ENCODE measurements around the gene SNX14. TPM values are rescaled to one million over a fixed set of nuclear protein-coding genes. Genes with fewer than 3 reads are reported as not detected.
A peak's percentile ranks its signal among the peaks of the same experiment; 100 is the strongest.

SNX14 gene
- total and polyA plus RNA-seq, 2 donors (not counting 3 experiments of a cell fraction or from before 2014, with no cell fraction given), result 41.3 to 74.3 TPM

DNA sequence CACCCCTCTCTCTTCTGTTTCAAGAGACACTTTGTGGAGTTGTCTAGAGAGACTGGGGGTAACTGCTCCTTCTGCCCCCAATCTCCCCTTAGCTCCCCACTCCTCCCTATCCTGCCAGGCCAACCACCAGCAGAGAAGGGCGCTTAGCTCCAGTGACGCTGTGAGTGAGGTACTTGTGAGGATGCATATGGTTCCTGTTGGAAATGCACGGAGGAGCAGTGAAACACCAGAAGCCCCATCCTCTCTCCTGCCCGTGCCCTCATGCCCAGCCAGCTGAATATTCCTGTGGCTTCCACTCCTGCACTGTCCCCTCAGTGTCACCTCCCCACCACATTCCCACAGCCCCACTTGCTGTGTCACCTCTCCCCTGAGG lies 131.9 kb downstream of the SNX14 start:
- peak overlapping the region; percentile 100 for H3K27ac ChIP-seq (ENCODE audit: insufficient read depth, low read depth, low read length)

More for the DNA sequence above, 131.9 kb downstream of the SNX14 start:
- Histone ChIP-seq H3K27me3 (ENCODE audit: control insufficient read depth in 2 of 2, insufficient read depth in 2 of 2, low read length in 2 of 2) (no peaks in the 10 kb centered on the region), H3K9me3 (replicated peaks; ENCODE audit: control insufficient read depth, insufficient read depth, low read length) (no peaks in the 10 kb centered on the region), H3K4me2 (ENCODE audit: insufficient read depth, low read length) (peak overlapping the region; percentile 76), H3K4me1 (ENCODE audit: control insufficient read depth, extremely low read depth, insufficient read depth, low read length) (peaks cover 90% of the 10 kb centered on the region), H3K9ac (replicated peaks; ENCODE audit: extremely low read depth, insufficient read depth, low read length) (peak overlapping the region; percentile 67), H3K4me3 (replicated peaks in 1 of 3; ENCODE audit: insufficient read depth in 1 of 3, low read depth in 1 of 3, low read length in 3 of 3) (no peak overlapping the region), H4K20me1 (replicated peaks; ENCODE audit: control insufficient read depth, extremely low read depth, insufficient read depth, low read length) (no peaks in the 10 kb centered on the region), H3K36me3 (ENCODE audit: control insufficient read depth in 2 of 2, extremely low read depth in 1 of 2, insufficient read depth in 2 of 2, low read length in 2 of 2) (no peaks in the 10 kb centered on the region), H3K79me2 (ENCODE audit: control insufficient read depth, insufficient read depth, low read length) (peaks cover 21% of the 10 kb centered on the region), H2AFZ (ENCODE audit: low read depth, low read length) (no peak overlapping the region), H3K9me1 (replicated peaks; ENCODE audit: control insufficient read depth, extremely low read depth, insufficient read depth, low read length) (no peaks in the 10 kb centered on the region)
- dilution Hi-C loops (cut with MboI; ENCODE audit: extremely low pct_ligation_motif_present, low sequenced_read_pairs) (loop anchor here (25.0 kb wide), 1 partner anchor 99 kb away; no protein-coding TSS in a partner anchor), intact Hi-C loops (cut with micrococcal nuclease) (loop anchor here (2.0 to 10.0 kb wide), 4 partner anchors 107 to 817 kb away; partner anchors contain the start of gene TBX18)
- TF ChIP-seq, protein P1, sequence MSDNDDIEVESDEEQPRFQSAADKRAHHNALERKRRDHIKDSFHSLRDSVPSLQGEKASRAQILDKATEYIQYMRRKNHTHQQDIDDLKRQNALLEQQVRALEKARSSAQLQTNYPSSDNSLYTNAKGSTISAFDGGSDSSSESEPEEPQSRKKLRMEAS (IDR thresholded peaks at IDR 0.05; ENCODE audit: insufficient read depth, insufficient read length), result no peak
- TF ChIP-seq MYC (IDR thresholded peaks at IDR 0.05; ENCODE audit: low read depth, low read length) (no peak), GATA2 (IDR thresholded peaks at IDR 0.05; ENCODE audit: insufficient read depth, insufficient read length, low read depth, low read length) (no peak), JUN (IDR thresholded peaks at IDR 0.05; ENCODE audit: borderline replicate concordance, insufficient read depth, insufficient read length, low read depth) (no peak), POLR2A (IDR thresholded peaks at IDR 0.05; ENCODE audit: low read depth, low read length) (no peak), FOS (IDR thresholded peaks at IDR 0.05; ENCODE audit: borderline replicate concordance, insufficient read depth, low read length) (no peak), EZH2 (IDR thresholded peaks at IDR 0.05; ENCODE audit: borderline replicate concordance, low read depth, low read length, severe bottlenecking) (no peak), POLR2AphosphoS5 (IDR thresholded peaks at IDR 0.05; ENCODE audit: insufficient read depth, low read depth, low read length) (no peak)
- TF ChIP-seq, protein P2, sequence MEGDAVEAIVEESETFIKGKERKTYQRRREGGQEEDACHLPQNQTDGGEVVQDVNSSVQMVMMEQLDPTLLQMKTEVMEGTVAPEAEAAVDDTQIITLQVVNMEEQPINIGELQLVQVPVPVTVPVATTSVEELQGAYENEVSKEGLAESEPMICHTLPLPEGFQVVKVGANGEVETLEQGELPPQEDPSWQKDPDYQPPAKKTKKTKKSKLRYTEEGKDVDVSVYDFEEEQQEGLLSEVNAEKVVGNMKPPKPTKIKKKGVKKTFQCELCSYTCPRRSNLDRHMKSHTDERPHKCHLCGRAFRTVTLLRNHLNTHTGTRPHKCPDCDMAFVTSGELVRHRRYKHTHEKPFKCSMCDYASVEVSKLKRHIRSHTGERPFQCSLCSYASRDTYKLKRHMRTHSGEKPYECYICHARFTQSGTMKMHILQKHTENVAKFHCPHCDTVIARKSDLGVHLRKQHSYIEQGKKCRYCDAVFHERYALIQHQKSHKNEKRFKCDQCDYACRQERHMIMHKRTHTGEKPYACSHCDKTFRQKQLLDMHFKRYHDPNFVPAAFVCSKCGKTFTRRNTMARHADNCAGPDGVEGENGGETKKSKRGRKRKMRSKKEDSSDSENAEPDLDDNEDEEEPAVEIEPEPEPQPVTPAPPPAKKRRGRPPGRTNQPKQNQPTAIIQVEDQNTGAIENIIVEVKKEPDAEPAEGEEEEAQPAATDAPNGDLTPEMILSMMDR (IDR thresholded peaks at IDR 0.05; ENCODE audit: extremely low read depth in 1 of 2, insufficient read depth in 1 of 2, low read depth in 1 of 2, low read length in 2 of 2), result no peak
- POLR2A ChIA-PET, result interaction anchor here (2.4 kb wide), 1 partner anchor 217 kb away, joined by 6 read pairs; no protein-coding TSS in a partner anchor
- no peak for FAIRE-seq
- CTCF ChIA-PET, result interaction anchor here (0.7 to 22.7 kb wide), 3 partner anchors 11 to 99 kb away, joined by 3 to 541 read pairs (median 53); partner anchors contain the start of gene NT5E
- no TSS peak for BruUV-seq (replicated peaks)
- peak; percentile 22 for DNase-seq (ENCODE audit: low read depth, low spot score)

All from endothelial cell of umbilical vein (primary cell).